ENCODE results near the gene CDR2L.

DNA sequence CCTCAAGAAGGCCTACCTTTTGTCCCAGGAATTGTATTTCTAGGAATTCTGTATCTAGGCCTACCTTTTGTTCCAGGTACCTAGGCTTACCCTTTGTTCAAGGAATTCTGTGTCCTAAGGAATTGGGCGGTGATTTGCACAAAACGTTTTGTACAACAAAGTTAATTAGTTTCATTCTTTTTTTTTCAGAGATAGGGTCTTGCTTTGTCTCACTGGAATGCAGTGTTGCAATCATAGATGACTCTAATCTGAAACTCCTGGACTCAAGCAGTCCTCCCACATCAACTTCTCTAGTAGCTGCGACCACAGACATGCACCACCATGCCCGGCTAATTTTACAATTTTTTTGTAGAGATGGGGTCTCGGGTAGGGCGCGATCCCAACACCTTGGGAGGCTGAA is 7.0 kb downstream of the CDR2L start:
- TF ChIP-seq GABPA (IDR thresholded peaks at IDR 0.05; ENCODE audit: low read depth) (no peak), YY1 (IDR thresholded peaks at IDR 0.05; ENCODE audit: low read depth) (no peak), RCOR1 (IDR thresholded peaks at IDR 0.05; ENCODE audit: low read length) (no peak), EZH2phosphoT487 (IDR thresholded peaks at IDR 0.05; ENCODE audit: borderline replicate concordance, low read depth) (no peak), SMC3 (IDR thresholded peaks at IDR 0.05; ENCODE audit: low read depth, low read length) (no peak), TAF1 (IDR thresholded peaks at IDR 0.05; ENCODE audit: borderline replicate concordance, low read depth, low read length) (no peak), RAD21 (IDR thresholded peaks at IDR 0.05; ENCODE audit: low read length) (no peak)
- TF ChIP-seq, protein P1, sequence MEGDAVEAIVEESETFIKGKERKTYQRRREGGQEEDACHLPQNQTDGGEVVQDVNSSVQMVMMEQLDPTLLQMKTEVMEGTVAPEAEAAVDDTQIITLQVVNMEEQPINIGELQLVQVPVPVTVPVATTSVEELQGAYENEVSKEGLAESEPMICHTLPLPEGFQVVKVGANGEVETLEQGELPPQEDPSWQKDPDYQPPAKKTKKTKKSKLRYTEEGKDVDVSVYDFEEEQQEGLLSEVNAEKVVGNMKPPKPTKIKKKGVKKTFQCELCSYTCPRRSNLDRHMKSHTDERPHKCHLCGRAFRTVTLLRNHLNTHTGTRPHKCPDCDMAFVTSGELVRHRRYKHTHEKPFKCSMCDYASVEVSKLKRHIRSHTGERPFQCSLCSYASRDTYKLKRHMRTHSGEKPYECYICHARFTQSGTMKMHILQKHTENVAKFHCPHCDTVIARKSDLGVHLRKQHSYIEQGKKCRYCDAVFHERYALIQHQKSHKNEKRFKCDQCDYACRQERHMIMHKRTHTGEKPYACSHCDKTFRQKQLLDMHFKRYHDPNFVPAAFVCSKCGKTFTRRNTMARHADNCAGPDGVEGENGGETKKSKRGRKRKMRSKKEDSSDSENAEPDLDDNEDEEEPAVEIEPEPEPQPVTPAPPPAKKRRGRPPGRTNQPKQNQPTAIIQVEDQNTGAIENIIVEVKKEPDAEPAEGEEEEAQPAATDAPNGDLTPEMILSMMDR (IDR thresholded peaks at IDR 0.05), result no peak
- TF ChIP-seq, protein P2, sequence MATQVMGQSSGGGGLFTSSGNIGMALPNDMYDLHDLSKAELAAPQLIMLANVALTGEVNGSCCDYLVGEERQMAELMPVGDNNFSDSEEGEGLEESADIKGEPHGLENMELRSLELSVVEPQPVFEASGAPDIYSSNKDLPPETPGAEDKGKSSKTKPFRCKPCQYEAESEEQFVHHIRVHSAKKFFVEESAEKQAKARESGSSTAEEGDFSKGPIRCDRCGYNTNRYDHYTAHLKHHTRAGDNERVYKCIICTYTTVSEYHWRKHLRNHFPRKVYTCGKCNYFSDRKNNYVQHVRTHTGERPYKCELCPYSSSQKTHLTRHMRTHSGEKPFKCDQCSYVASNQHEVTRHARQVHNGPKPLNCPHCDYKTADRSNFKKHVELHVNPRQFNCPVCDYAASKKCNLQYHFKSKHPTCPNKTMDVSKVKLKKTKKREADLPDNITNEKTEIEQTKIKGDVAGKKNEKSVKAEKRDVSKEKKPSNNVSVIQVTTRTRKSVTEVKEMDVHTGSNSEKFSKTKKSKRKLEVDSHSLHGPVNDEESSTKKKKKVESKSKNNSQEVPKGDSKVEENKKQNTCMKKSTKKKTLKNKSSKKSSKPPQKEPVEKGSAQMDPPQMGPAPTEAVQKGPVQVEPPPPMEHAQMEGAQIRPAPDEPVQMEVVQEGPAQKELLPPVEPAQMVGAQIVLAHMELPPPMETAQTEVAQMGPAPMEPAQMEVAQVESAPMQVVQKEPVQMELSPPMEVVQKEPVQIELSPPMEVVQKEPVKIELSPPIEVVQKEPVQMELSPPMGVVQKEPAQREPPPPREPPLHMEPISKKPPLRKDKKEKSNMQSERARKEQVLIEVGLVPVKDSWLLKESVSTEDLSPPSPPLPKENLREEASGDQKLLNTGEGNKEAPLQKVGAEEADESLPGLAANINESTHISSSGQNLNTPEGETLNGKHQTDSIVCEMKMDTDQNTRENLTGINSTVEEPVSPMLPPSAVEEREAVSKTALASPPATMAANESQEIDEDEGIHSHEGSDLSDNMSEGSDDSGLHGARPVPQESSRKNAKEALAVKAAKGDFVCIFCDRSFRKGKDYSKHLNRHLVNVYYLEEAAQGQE (IDR thresholded peaks at IDR 0.05; ENCODE audit: low read depth, low read length), result no peak
- TF ChIP-seq, protein P3, sequence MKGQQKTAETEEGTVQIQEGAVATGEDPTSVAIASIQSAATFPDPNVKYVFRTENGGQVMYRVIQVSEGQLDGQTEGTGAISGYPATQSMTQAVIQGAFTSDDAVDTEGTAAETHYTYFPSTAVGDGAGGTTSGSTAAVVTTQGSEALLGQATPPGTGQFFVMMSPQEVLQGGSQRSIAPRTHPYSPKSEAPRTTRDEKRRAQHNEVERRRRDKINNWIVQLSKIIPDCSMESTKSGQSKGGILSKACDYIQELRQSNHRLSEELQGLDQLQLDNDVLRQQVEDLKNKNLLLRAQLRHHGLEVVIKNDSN (IDR thresholded peaks at IDR 0.05; ENCODE audit: borderline replicate concordance, low read depth), result no peak
- TF ChIP-seq, protein P4, sequence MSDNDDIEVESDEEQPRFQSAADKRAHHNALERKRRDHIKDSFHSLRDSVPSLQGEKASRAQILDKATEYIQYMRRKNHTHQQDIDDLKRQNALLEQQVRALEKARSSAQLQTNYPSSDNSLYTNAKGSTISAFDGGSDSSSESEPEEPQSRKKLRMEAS (IDR thresholded peaks at IDR 0.05; ENCODE audit: low read depth), result no peak
